Ishikawa (cell line): Measurements from ENCODE around the gene NRM.

Experiments used
- CEBPB ChIP-seq: IDR thresholded peaks from 2 replicates; pipeline ENCODE4 v1.6.1; 2012
- CREB1 ChIP-seq: IDR thresholded peaks from 2 replicates; pipeline ENCODE4 v1.6.1; 2012; ENCODE audit warnings: low read depth
- EGR1 ChIP-seq: IDR thresholded peaks from 2 replicates; pipeline ENCODE4 v1.6.1; 2012
- EP300 ChIP-seq: IDR thresholded peaks from 2 replicates; pipeline ENCODE4 v1.6.1; 2012; ENCODE audit warnings: borderline replicate concordance
- FOXM1 ChIP-seq: IDR thresholded peaks from 2 replicates; pipeline ENCODE4 v1.6.1; 2012; ENCODE audit warnings: low read depth, borderline replicate concordance
- MAX ChIP-seq: IDR thresholded peaks from 2 replicates; pipeline ENCODE4 v1.6.1; 2012
- NFIC ChIP-seq: IDR thresholded peaks from 2 replicates; pipeline ENCODE4 v1.6.1; 2012
- RAD21 ChIP-seq: IDR thresholded peaks from 2 replicates; pipeline ENCODE4 v1.6.1; 2012; ENCODE audit warnings: low read depth
- TAF1 ChIP-seq: IDR thresholded peaks from 2 replicates; pipeline ENCODE4 v1.6.1; 2012; ENCODE audit warnings: low read depth, mild to moderate bottlenecking
- TCF12 ChIP-seq: IDR thresholded peaks from 2 replicates; pipeline ENCODE4 v1.6.1; 2012; ENCODE audit warnings: low read depth
- TEAD4 ChIP-seq: IDR thresholded peaks from 2 replicates; pipeline ENCODE4 v1.6.1; 2012
- YY1 ChIP-seq: IDR thresholded peaks from 2 replicates; pipeline ENCODE4 v1.6.1; 2012; ENCODE audit warnings: low read depth
- TF ChIP-seq, protein P1 (sequence below): IDR thresholded peaks from 2 replicates; pipeline ENCODE4 v1.6.1; 2012; ENCODE audit warnings: low read depth, mild to moderate bottlenecking

GRCh38 chr6:30678964-30679726 lies 11.6 kb downstream of the NRM start:
- TF ChIP-seq TEAD4 (no peak), YY1 (no peak), MAX (no peak), TAF1 (no peak), CEBPB (no peak), CREB1 (no peak), RAD21 (peak; percentile 85), NFIC (no peak), EGR1 (no peak), EP300 (no peak), TCF12 (no peak), FOXM1 (no peak)
- TF ChIP-seq, protein P1, sequence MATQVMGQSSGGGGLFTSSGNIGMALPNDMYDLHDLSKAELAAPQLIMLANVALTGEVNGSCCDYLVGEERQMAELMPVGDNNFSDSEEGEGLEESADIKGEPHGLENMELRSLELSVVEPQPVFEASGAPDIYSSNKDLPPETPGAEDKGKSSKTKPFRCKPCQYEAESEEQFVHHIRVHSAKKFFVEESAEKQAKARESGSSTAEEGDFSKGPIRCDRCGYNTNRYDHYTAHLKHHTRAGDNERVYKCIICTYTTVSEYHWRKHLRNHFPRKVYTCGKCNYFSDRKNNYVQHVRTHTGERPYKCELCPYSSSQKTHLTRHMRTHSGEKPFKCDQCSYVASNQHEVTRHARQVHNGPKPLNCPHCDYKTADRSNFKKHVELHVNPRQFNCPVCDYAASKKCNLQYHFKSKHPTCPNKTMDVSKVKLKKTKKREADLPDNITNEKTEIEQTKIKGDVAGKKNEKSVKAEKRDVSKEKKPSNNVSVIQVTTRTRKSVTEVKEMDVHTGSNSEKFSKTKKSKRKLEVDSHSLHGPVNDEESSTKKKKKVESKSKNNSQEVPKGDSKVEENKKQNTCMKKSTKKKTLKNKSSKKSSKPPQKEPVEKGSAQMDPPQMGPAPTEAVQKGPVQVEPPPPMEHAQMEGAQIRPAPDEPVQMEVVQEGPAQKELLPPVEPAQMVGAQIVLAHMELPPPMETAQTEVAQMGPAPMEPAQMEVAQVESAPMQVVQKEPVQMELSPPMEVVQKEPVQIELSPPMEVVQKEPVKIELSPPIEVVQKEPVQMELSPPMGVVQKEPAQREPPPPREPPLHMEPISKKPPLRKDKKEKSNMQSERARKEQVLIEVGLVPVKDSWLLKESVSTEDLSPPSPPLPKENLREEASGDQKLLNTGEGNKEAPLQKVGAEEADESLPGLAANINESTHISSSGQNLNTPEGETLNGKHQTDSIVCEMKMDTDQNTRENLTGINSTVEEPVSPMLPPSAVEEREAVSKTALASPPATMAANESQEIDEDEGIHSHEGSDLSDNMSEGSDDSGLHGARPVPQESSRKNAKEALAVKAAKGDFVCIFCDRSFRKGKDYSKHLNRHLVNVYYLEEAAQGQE: no peak
